ENCODE results near the gene SPRN. TPM values are rescaled to one million over a fixed set of nuclear protein-coding genes. Genes with fewer than 3 reads are reported as not detected.
A peak's percentile ranks its signal among the peaks of the same experiment; 100 is the strongest.

The SPRN gene
- total RNA-seq, 1 experiment from 2014 or later = 0.59 TPM

- H3K4me1 Mint-ChIP-seq = no peaks in the 10 kb centered on the region
- peaks cover 3% of the 10 kb centered on the region for H3K36me3 Mint-ChIP-seq
- H3K27me3 Mint-ChIP-seq (ENCODE audit: low read depth) = peaks cover 14% of the 10 kb centered on the region
- no peak overlapping the region for H3K27ac Mint-ChIP-seq
- ATAC-seq = peak; percentile 42
- POLR2A ChIA-PET = no interaction called here
- H3K4me3 Mint-ChIP-seq = peak overlapping the region; percentile 62
- CTCF ChIA-PET = interaction anchor here (1.2 kb wide), 1 partner anchor 93 kb away, joined by 4 read pairs; no protein-coding TSS in a partner anchor
- no peaks in the 10 kb centered on the region for H3K9me3 Mint-ChIP-seq
- TF ChIP-seq PRDM15 (CRISPR knock-in tag; IDR thresholded peaks at IDR 0.05) = peak; percentile 34; the same call in 1 of the 2 replicates
- TF ChIP-seq ATF2 (CRISPR knock-in tag; IDR thresholded peaks at IDR 0.05; ENCODE audit: borderline replicate concordance, low read depth) = no peak
- TF ChIP-seq FOXP4 (CRISPR knock-in tag; IDR thresholded peaks at IDR 0.05) = no peak
- no peak for TF ChIP-seq MXD4 (CRISPR knock-in tag; IDR thresholded peaks at IDR 0.05; ENCODE audit: borderline replicate concordance)
- no peak for TF ChIP-seq ZNF281 (CRISPR knock-in tag; IDR thresholded peaks at IDR 0.05)
- TF ChIP-seq JUN (CRISPR knock-in tag; IDR thresholded peaks at IDR 0.05) = no peak
- no peak for TF ChIP-seq NFYB (CRISPR knock-in tag; conservative IDR thresholded peaks at IDR 0.05; ENCODE audit: low read depth)
- TF ChIP-seq ZNF512 (CRISPR knock-in tag; IDR thresholded peaks at IDR 0.05; ENCODE audit: borderline replicate concordance) = no peak
- no peak for DNase-seq (ENCODE audit: low spot score)
These were observed 1.3 kb downstream of the SPRN start for GRCh38 chr10:133422807-133423771.

GRCh38 chr10:133422223-133422806 is 2.1 kb downstream of the SPRN start:
- no peaks in the 10 kb centered on the region for H3K4me1 Mint-ChIP-seq
- ChIA-PET POLR2A (no interaction called here), CTCF (interaction anchor here (1.2 kb wide), 1 partner anchor 93 kb away, joined by 4 read pairs; no protein-coding TSS in a partner anchor)
- DNase-seq (ENCODE audit: low spot score) (no peak), ATAC-seq (no peak)
- no peak overlapping the region for H3K4me3 Mint-ChIP-seq
- peaks cover 3% of the 10 kb centered on the region for H3K36me3 Mint-ChIP-seq
- peaks cover 14% of the 10 kb centered on the region for H3K27me3 Mint-ChIP-seq (ENCODE audit: low read depth)
- H3K9me3 Mint-ChIP-seq = no peaks in the 10 kb centered on the region
- H3K27ac Mint-ChIP-seq = no peak overlapping the region
- TF ChIP-seq ZMAT4 (CRISPR knock-in tag; IDR thresholded peaks at IDR 0.05) = no peak
- TF ChIP-seq ZSCAN18 (CRISPR knock-in tag; IDR thresholded peaks at IDR 0.05) = no peak
- TF ChIP-seq HMGA2 (CRISPR knock-in tag; IDR thresholded peaks at IDR 0.05) = no peak
- TF ChIP-seq ZNF232 (CRISPR knock-in tag; IDR thresholded peaks at IDR 0.05) = no peak
- no peak for TF ChIP-seq IRF2 (CRISPR knock-in tag; IDR thresholded peaks at IDR 0.05; ENCODE audit: borderline replicate concordance, low read depth)
- TF ChIP-seq ZNF512 (CRISPR knock-in tag; IDR thresholded peaks at IDR 0.05; ENCODE audit: borderline replicate concordance) = no peak
- no peak for TF ChIP-seq SP1 (CRISPR knock-in tag; conservative IDR thresholded peaks at IDR 0.05)
- no peak for TF ChIP-seq GABPB1 (CRISPR knock-in tag; IDR thresholded peaks at IDR 0.05)
- TF ChIP-seq EMX1 (CRISPR knock-in tag; IDR thresholded peaks at IDR 0.05) = no peak

All from WTC11 (cell line).